Omental fat pad (tissue), 4 donors: Measurements from ENCODE around the gene ZBTB17. TPM values are rescaled to one million over a fixed set of nuclear protein-coding genes. Genes with fewer than 3 reads are reported as not detected.
A peak's percentile ranks its signal among the peaks of the same experiment; 100 is the strongest.
"Not testable (repeated sequence)": the region's sequence is repeated elsewhere in the genome, so short reads cannot be mapped to it uniquely, and the experiment has no call there.

Experiments
- ATAC-seq: fragments of 150-250 bp; one replicate; pipeline ENCODE4 v1.9.1; 2016; ENCODE audit warnings: mild to moderate bottlenecking, moderate library complexity; ENCODE audit not compliant: low FRiP score
- DNase-seq: peaks from one replicate; pipeline ENCODE4 v3.0.0-alpha.2; 2019; ENCODE audit warnings: low spot score
- total RNA-seq, 4 donors: library from RNA; depleted of rRNA; stranded (reverse); fragments of >200 nt; gene quantifications; one replicate each; pipeline ENCODE4 v1.1.0, GENCODE V29; 2016
- TF ChIP-seq, protein P1 (sequence below), 3 donors: fragments of 450-650 bp; IDR thresholded peaks; one replicate each; pipeline ENCODE4 v1.5.1; 2016 to 2017; ENCODE audit warnings: antibody characterized with exemption in 3 of 3, mild to moderate bottlenecking in 3 of 3, moderate library complexity in 2 of 3

The ZBTB17 gene
- total RNA-seq, 4 donors from 2014 or later, result 20.7 to 53.6 (median 27.8) TPM

DNA sequence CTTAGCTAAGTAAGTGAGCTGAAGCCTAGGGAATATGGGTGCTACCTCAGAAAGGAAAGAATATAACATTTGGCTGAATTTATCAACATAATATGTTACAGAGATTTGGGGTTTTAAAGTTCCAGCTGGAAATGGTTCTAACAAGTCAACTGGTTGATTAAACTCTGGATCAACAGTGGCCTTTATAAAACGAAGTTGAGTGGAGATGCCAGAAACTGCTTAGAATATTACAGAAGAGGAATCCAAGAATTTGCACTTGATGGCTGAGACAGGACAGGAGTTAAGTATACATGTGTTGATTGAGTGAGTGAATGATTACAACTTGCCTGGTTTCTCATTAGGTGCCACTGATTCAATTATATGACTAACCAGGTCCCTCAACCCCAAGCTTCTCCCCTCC lies 7.4 kb upstream of the ZBTB17 start:
- DNase-seq (no peak), ATAC-seq (no peak)
- TF ChIP-seq, protein P1, sequence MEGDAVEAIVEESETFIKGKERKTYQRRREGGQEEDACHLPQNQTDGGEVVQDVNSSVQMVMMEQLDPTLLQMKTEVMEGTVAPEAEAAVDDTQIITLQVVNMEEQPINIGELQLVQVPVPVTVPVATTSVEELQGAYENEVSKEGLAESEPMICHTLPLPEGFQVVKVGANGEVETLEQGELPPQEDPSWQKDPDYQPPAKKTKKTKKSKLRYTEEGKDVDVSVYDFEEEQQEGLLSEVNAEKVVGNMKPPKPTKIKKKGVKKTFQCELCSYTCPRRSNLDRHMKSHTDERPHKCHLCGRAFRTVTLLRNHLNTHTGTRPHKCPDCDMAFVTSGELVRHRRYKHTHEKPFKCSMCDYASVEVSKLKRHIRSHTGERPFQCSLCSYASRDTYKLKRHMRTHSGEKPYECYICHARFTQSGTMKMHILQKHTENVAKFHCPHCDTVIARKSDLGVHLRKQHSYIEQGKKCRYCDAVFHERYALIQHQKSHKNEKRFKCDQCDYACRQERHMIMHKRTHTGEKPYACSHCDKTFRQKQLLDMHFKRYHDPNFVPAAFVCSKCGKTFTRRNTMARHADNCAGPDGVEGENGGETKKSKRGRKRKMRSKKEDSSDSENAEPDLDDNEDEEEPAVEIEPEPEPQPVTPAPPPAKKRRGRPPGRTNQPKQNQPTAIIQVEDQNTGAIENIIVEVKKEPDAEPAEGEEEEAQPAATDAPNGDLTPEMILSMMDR (IDR thresholded peaks at IDR 0.05), result no peak

DNA sequence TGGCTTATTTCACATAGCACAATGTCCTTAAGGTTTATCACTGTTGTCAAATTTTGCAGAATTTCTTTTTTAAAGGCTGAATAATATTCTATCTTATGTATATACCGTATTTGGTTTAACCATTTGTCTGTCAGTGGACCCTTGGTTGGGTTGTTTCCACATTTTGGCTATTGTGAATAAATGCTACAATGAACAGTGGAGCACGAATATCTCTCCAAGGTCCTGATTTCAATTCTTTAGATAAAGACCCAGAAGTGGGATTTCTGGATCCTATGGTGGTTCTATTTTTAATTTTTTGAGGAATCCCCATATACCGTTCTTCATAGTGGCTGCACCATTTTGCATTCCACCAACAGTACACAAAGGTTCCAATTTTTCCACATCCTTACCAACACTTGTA lies 5.8 kb upstream of the ZBTB17 start:
- TF ChIP-seq, protein P1 (IDR thresholded peaks at IDR 0.05), result no peak
- ATAC-seq, result no peak
- no peak for DNase-seq

DNA sequence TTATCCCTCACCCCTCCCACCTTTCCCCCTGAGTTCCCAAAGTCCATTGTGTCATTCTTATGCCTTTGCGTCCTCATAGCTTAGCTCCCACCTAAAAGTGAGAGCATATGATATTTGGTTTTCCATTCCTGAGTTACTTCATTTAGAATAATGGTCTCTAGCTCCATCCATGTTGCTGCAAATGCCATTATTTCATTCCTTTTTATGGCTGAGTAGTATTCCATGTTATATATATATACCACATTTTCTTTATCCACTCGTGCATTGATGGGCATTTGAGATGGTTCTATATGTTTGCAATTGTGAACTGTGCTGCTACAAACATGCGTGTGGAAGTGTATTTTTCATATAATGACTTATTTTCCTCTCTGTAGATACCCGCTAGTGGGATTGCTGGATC lies 2.0 kb upstream of the ZBTB17 start:
- not testable (repeated sequence) for DNase-seq, ATAC-seq

DNA sequence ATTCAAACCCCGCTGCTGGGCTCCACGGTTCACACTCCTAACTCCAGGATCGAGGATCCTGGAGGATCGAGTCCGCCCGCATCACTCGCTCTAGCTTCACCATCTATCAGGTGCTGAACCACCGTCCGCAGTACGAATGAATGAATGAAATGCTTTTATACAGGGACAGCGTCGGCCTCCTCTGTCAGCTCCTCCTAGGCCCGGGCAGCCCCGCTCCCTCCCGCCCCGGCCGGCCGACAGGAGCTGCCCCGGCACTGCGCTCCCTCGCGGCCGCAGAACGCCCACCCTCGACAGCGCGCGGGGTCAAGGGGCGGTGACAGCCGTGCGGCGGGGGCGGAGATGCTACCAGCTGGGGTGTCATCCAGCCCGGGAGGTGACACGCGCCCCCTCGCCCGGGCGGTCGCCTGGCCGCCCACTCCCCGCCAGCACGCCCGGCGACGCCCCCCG lies 520 bp downstream of the ZBTB17 start:
- TF ChIP-seq, protein P1 (IDR thresholded peaks at IDR 0.05), result no peak
- DNase-seq, result no peak

DNA sequence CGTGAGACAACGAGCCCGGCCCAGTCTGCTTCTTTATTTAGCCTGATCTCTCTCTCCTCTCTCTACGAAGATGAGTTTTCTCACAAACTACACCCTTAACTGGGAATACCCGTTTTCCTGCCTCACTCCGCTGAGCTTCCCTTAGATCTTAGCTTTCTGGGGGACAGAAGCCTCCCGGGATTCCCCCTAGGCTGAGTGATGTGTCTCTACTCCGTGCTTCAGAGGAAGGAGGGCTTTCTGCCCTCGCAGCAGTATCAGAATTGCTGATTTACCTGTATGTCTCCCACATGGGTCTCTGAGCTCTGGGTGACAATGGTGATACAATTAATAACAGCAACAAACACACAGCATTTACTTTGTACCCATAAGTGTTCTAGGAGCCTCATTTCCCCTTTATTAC lies 1.0 kb downstream of the ZBTB17 start:
- ATAC-seq (no peak), DNase-seq (no peak)
- TF ChIP-seq, protein P1 (IDR thresholded peaks at IDR 0.05), result no peak

More for the DNA sequence above, 520 bp downstream of the ZBTB17 start:
- ATAC-seq, result peak; percentile 86

DNA sequence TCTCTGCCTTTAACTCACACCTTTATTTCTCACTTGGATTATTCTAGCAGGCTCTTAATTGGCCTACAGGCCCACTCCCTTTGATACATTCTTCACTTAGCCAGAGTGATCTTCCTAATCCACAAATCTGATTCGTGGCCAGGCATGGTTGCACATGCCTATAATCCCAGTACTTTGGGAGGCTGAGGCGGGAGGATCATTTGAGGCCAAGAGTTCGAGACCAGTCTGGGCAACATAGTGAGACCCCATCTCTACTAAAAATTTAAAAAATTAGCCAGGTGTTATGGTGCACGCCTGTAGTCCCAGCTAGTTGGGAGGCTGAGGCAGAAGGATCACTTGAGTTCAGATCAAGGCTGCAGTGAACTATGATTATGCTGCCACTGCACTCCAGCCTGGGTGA lies 2.1 kb downstream of the ZBTB17 start:
- TF ChIP-seq, protein P1 (IDR thresholded peaks at IDR 0.05), result no peak
- DNase-seq, result no peak
- no peak for ATAC-seq

DNA sequence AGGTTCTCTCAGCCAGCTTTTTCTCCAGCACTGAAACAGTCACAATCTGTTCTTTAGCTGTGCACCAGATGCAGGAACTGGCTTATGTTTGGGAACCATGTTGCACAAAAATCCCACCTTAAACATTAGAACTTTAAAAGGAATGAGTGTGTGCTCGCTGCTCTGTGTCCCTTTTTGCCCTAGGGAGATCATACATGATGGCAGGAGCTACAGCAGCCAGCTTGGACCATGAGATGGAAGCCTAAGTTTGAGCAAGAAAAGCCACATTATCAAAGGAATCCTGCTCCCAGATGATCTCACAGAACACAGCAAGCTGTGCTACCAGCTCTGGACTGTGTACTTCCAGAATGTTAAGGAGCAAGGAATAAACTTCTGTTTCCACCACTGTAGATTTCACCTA lies 3.5 kb downstream of the ZBTB17 start:
- DNase-seq (no peak), ATAC-seq (no peak)
- TF ChIP-seq, protein P1 (IDR thresholded peaks at IDR 0.05), result no peak

DNA sequence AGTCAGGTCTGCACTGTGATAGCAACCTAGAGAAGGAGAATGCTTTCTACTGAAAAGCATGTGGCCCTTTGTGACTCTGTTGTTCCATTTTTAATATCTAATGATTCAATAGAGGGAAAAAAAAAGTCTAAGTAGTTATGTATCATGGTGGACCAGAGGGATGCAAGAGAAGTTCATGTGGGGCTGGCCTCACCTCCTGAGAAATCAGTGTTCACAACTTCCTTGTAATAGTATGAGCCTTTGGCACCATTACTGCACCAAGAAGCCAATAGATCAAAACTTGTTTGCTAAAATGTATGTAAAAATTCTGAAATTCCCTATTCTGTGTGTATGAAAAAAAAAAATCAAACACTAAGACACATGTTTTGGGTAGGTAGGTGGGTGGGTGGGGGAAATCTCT lies 5.0 kb downstream of the ZBTB17 start:
- TF ChIP-seq, protein P1 (IDR thresholded peaks at IDR 0.05), result no peak
- no peak for ATAC-seq
- DNase-seq, result no peak
